Adrenal gland (tissue), 12 donors: ENCODE results near the gene CCNH. TPM values are rescaled to one million over a fixed set of nuclear protein-coding genes. Genes with fewer than 3 reads are reported as not detected.

Experiments used
- DNase-seq, 7 donors: peaks; one replicate each; pipeline ENCODE4 v3.0.0-alpha.2; 2019 to 2020
- H3K27ac ChIP-seq, 5 donors: fragments of 200-600 bp; sonication (generic) in 4 of 5; 1 replicate in 3 of 5; 2 replicates in 2 of 5; pipeline versions ENCODE4 v1.5.1 to v1.8.0; 2016 to 2020; ENCODE audit warnings: mild to moderate bottlenecking in 1 of 5
- H3K27me3 ChIP-seq: fragments of 200-600 bp; 2 replicates; pipeline ENCODE4 v1.8.0; 2021
- H3K36me3 ChIP-seq, 2 donors: fragments of 200-600 bp; replicated peaks in 1 of 2; 1 replicate in 1 of 2; 2 replicates in 1 of 2; pipeline versions ENCODE4 v1.5.1 to v1.8.0; 2018 to 2022
- H3K4me1 ChIP-seq, 2 donors: fragments of 200-600 bp; replicated peaks in 1 of 2; 1 replicate in 1 of 2; 2 replicates in 1 of 2; pipeline versions ENCODE4 v1.5.1 to v1.8.0; 2018 to 2021
- H3K4me3 ChIP-seq, 4 donors: fragments of 200-600 bp; sonication (generic) in 3 of 4; one replicate each; pipeline ENCODE4 v1.5.1; 2016 to 2018
- H3K9me3 ChIP-seq, 3 donors: fragments of 200-600 bp; sonication (generic) in 1 of 3; replicated peaks in 1 of 3; 1 replicate in 2 of 3; 2 replicates in 1 of 3; pipeline versions ENCODE4 v1.5.1 to v1.8.0; 2016 to 2021
- CTCF ChIP-seq, 6 experiments: fragments of 450-650 bp in 4 of 6; fragments of 200-600 bp in 2 of 6; sonication (generic) in 1 of 6; IDR thresholded peaks; 1 replicate in 5 of 6; 2 replicates in 1 of 6; pipeline versions ENCODE4 v1.5.1 to v1.8.0; 2016 to 2021; ENCODE audit warnings: antibody characterized with exemption in 6 of 6, mild to moderate bottlenecking in 2 of 6, moderate library complexity in 1 of 6
- POLR2A ChIP-seq, 2 donors: fragments of 450-650 bp; IDR thresholded peaks; one replicate each; pipeline ENCODE4 v1.6.1; 2017; ENCODE audit warnings: antibody characterized with exemption in 2 of 2, mild to moderate bottlenecking in 2 of 2, moderate library complexity in 1 of 2
- WGBS, 4 donors: extraction: QIAGEN DNeasy Blood & Tissue Kit in 2 of 4; methylation state at CpG; one replicate each; pipeline versions ENCODE4 v1.1.5 to v1.1.7; 2013 to 2017; 5-methylcytosine and 5-hydroxymethylcytosine counted together
- intact Hi-C, 2 donors: fragments of 100-400 bp; cut with DNase I; formaldehyde crosslinking; loops; one replicate each; pipeline versions ENCODE4 v1.14.1 to v1.15.0; 2022 to 2023
- polyA plus RNA-seq, 3 donors: library from polyadenylated mRNA; stranded (reverse); fragments of 200-250 nt in 2 of 3; fragments of 350-450 nt in 1 of 3; fragmentation: Illumina TruSeq in 1 of 3; extraction: RNeasy Lipid Tissue Mini Kit (QIAGEN cat#74804) in 1 of 3; gene quantifications; one replicate each; pipeline ENCODE4 v1.2.3, GENCODE V29; 2013 to 2014
- total RNA-seq, 9 donors: library from RNA; depleted of rRNA in 4 of 9; stranded (reverse); fragments of >200 nt in 4 of 9; fragments of 120-200 nt in 1 of 9; fragmentation: NEBNext Ultra II Directional in 1 of 9; extraction: Animal tissue kit (Norgen Biotek cat#: 25700) in 1 of 9; gene quantifications; one replicate each; pipeline versions ENCODE4 v1.1.0 to v1.2.4, GENCODE V29; 2013 to 2023
- donor health status: healthy with polysubstance abuse.
- donor health status: Bipolar disorder and iron deficiency.
- donor health status: DM: yes; HTN: yes; CAD: no.
- donor health status: DM: no; HTN: no; CAD: no.
- donor health status: DM: no; HTN: no; CAD: no.
- donor health status: DM: yes; HTN: yes; CAD: no.

CCNH gene
- total and polyA plus RNA-seq, 12 donors, result 33.9 to 125 (median 43.6) TPM

GRCh38 chr5:87390576-87391199, 22.0 kb downstream of the CCNH start:
- WGBS, 4 donors, result 85 to 90% (median 87%) methylated on average over 5 of the region's 5 CpGs
- H3K4me1 ChIP-seq, result peaks cover 19 to 31% of the 10 kb centered on the region in 2 donors
- H3K9me3 ChIP-seq, result no peaks in the 10 kb centered on the region
- TF ChIP-seq CTCF (IDR thresholded peaks at IDR 0.05) (no peak), POLR2A (IDR thresholded peaks at IDR 0.05) (no peak)
- H3K4me3 ChIP-seq, result no peak overlapping the region
- intact Hi-C loops, result loop anchor here in 1 of 2 donors (10.0 kb wide), 1 partner anchor 116 kb away; no protein-coding TSS in a partner anchor
- no peaks in the 10 kb centered on the region for H3K27me3 ChIP-seq
- peaks cover 0 to 72% of the 10 kb centered on the region in 2 donors for H3K36me3 ChIP-seq
- no peak for DNase-seq
- peak overlapping the region in 1 of 5 donors; percentile 27 for H3K27ac ChIP-seq

GRCh38 chr5:87390075-87390474, 22.7 kb downstream of the CCNH start:
- H3K9me3 ChIP-seq, result no peaks in the 10 kb centered on the region
- intact Hi-C loops, result loop anchor here in 1 of 2 donors (10.0 kb wide), 1 partner anchor 115 kb away; no protein-coding TSS in a partner anchor
- H3K36me3 ChIP-seq, result peaks cover 0 to 66% of the 10 kb centered on the region in 2 donors
- H3K27ac ChIP-seq, result no peak overlapping the region
- DNase-seq, result no peak
- no peak overlapping the region for H3K4me3 ChIP-seq
- no peaks in the 10 kb centered on the region for H3K27me3 ChIP-seq
- peaks cover 19 to 25% of the 10 kb centered on the region in 2 donors for H3K4me1 ChIP-seq
- WGBS, 4 donors, result 94 to 100% (median 98%) methylated on average over 3 of the region's 3 CpGs
- TF ChIP-seq POLR2A (IDR thresholded peaks at IDR 0.05) (no peak), CTCF (IDR thresholded peaks at IDR 0.05) (no peak)

- H3K4me3 ChIP-seq, result no peak overlapping the region
- DNase-seq, result no peak
- no peaks in the 10 kb centered on the region for H3K27me3 ChIP-seq
- 87 to 94% (median 91%) methylated on average over 14 of the region's 14 CpGs for WGBS, 4 donors
- peaks cover 18 to 19% of the 10 kb centered on the region in 2 donors for H3K4me1 ChIP-seq
- TF ChIP-seq POLR2A (IDR thresholded peaks at IDR 0.05), result no peak
- no peak for TF ChIP-seq CTCF (IDR thresholded peaks at IDR 0.05)
- no peak overlapping the region for H3K27ac ChIP-seq
- peaks cover 0 to 69% of the 10 kb centered on the region in 2 donors for H3K36me3 ChIP-seq
- intact Hi-C loops, result loop anchor here in 1 of 2 donors (10.0 kb wide), 1 partner anchor 115 kb away; no protein-coding TSS in a partner anchor
- no peaks in the 10 kb centered on the region for H3K9me3 ChIP-seq
Measured at GRCh38 chr5:87389296-87390034, 23.3 kb downstream of the CCNH start.

GRCh38 chr5:87388129-87388528, 24.6 kb downstream of the CCNH start:
- WGBS, 4 donors, result 82 to 88% (median 85%) methylated on average over 2 of the region's 2 CpGs
- intact Hi-C loops, result no loop called here
- no peaks in the 10 kb centered on the region for H3K9me3 ChIP-seq
- DNase-seq, result no peak
- H3K36me3 ChIP-seq, result peaks cover 0 to 66% of the 10 kb centered on the region in 2 donors
- TF ChIP-seq POLR2A (IDR thresholded peaks at IDR 0.05), result no peak
- no peak for TF ChIP-seq CTCF (IDR thresholded peaks at IDR 0.05)
- H3K4me3 ChIP-seq, result no peak overlapping the region
- H3K27ac ChIP-seq, result no peak overlapping the region
- no peaks in the 10 kb centered on the region for H3K27me3 ChIP-seq
- peaks cover 6 to 7% of the 10 kb centered on the region in 2 donors for H3K4me1 ChIP-seq
